Measurements from ENCODE around the gene RANBP10. TPM values are rescaled to one million over a fixed set of nuclear protein-coding genes. Genes with fewer than 3 reads are reported as not detected.
"Not testable (repeated sequence)": the region's sequence is repeated elsewhere in the genome, so short reads cannot be mapped to it uniquely, and the experiment has no call there.

Gene RANBP10
- total RNA-seq, 1 donor from 2014 or later: 21.7 TPM

DNA sequence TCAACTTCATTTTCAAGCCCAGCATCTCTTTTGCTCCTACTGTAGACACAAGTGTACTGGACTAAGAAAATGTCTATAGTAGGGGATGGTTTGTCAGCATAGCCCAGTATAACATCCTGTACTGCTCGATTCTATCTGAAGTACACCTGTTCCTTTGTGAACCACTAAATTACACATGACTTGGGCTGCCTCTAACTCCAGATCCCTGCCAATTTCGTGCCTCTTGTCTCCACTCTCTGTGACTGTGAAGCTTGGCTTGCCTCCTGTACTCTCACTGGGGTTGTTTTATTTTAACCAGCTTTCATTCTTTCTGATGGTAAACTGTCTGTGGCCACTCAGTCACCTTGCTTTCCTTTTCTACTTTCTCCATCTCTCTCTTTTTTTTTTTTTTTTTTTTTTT is 111.7 kb downstream of the RANBP10 start:
- Mint-ChIP-seq H3K27me3 (ENCODE audit: low read depth) (no peaks in the 10 kb centered on the region), H3K4me3 (no peak overlapping the region), H3K27ac (ENCODE audit: unreplicated experiment) (no peak overlapping the region), H3K36me3 (ENCODE audit: low read depth) (peaks cover 8% of the 10 kb centered on the region), H3K9me3 (no peaks in the 10 kb centered on the region), H3K4me1 (no peaks in the 10 kb centered on the region)
- TF ChIP-seq, protein P1, sequence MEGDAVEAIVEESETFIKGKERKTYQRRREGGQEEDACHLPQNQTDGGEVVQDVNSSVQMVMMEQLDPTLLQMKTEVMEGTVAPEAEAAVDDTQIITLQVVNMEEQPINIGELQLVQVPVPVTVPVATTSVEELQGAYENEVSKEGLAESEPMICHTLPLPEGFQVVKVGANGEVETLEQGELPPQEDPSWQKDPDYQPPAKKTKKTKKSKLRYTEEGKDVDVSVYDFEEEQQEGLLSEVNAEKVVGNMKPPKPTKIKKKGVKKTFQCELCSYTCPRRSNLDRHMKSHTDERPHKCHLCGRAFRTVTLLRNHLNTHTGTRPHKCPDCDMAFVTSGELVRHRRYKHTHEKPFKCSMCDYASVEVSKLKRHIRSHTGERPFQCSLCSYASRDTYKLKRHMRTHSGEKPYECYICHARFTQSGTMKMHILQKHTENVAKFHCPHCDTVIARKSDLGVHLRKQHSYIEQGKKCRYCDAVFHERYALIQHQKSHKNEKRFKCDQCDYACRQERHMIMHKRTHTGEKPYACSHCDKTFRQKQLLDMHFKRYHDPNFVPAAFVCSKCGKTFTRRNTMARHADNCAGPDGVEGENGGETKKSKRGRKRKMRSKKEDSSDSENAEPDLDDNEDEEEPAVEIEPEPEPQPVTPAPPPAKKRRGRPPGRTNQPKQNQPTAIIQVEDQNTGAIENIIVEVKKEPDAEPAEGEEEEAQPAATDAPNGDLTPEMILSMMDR (conservative IDR thresholded peaks at IDR 0.05): no peak
- DNase-seq (ENCODE audit: low read depth, low spot score): no peak

DNA sequence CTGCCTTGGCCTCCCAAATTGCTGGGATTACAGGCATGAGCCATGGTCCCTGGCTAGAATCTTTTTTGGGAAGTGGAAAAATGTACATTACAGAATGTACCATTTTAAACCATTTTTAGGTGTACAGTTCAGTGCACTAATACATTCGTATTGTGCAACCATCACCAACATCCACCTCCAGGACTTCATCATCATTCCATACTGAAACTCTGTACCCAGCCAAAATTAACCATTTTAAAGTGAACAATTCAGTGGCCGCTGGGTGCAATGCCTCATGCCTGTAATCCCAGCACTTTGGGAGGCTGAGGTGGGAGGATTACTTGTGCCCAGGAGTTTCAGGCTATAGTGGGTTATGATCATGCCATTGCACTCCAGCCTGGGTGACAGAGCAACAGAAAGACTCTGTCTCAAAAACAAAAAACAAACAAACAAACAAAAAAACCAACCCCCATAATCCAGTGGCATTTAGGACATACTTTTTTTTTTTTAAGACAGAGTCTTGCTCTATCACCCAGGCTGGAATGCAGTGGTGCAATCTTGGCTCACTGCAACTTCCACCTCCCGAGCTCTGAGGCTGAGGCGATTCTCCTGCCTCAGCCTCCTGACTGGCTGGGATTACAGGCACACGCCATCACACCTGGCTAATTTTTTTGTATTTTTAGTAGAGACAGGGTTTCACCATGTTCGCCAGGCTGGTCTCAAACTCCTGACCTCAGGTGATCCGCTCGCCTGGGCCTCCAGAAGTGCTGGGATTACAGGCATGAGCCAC is 112.7 kb downstream of the RANBP10 start:
- H3K4me1 Mint-ChIP-seq; H3K4me3 Mint-ChIP-seq; H3K27me3 Mint-ChIP-seq (ENCODE audit: low read depth); H3K27ac Mint-ChIP-seq (ENCODE audit: unreplicated experiment); H3K9me3 Mint-ChIP-seq; H3K36me3 Mint-ChIP-seq (ENCODE audit: low read depth); DNase-seq (ENCODE audit: low read depth, low spot score): not testable (repeated sequence)

DNA sequence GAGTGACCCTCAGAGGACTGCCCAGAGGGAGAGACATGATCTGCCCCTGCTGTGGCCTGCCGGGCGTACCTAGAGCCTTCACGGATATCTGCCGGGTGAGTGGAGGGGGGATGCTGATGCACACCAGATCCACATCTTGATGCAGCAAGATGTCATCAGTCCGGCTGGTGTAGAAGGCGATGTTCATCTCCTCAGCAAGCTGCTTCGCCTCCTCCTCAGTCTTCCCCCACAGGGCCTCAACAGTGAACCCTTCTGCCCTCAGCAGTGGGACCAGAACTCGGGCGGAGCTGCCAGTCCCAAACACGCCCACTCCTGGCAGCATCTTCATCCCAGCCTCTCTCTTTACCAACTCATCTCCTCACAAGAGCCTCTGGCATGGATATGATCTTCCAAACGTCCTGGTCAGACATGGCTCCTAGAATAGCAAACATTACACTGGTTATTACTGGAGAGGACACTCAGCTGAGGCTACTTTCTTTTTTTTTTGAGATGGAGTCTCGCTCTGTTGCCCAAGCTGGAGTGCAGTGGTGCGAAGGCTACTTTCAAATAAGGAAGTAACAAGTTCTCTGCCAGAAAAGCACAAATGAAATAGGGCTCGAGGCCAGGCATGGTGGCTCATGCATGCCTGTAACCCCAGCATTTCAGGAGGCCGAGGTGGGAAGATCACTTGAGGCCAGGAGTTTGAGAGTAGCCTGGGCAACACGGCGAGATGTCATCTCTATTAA is 120.8 kb downstream of the RANBP10 start:
- Mint-ChIP-seq H3K36me3 (ENCODE audit: low read depth) (no peaks in the 10 kb centered on the region), H3K27me3 (ENCODE audit: low read depth) (no peaks in the 10 kb centered on the region), H3K9me3 (no peaks in the 10 kb centered on the region), H3K27ac (ENCODE audit: unreplicated experiment) (no peak overlapping the region), H3K4me1 (no peaks in the 10 kb centered on the region), H3K4me3 (no peak overlapping the region)
- DNase-seq (ENCODE audit: low read depth, low spot score): no peak
- TF ChIP-seq, protein P1 (conservative IDR thresholded peaks at IDR 0.05): no peak

- no peaks in the 10 kb centered on the region for H3K4me1 Mint-ChIP-seq
- no peaks in the 10 kb centered on the region for H3K27me3 Mint-ChIP-seq (ENCODE audit: low read depth)
- no peaks in the 10 kb centered on the region for H3K36me3 Mint-ChIP-seq (ENCODE audit: low read depth)
- no peak overlapping the region for H3K4me3 Mint-ChIP-seq
- no peaks in the 10 kb centered on the region for H3K9me3 Mint-ChIP-seq
- TF ChIP-seq, protein P1 (conservative IDR thresholded peaks at IDR 0.05): no peak
- no peak overlapping the region for H3K27ac Mint-ChIP-seq (ENCODE audit: unreplicated experiment)
- DNase-seq (ENCODE audit: low read depth, low spot score): no peak
These were observed 122.6 kb downstream of the RANBP10 start for GRCh38 chr16:67683767-67684166.

- no peak overlapping the region for H3K4me3 Mint-ChIP-seq
- H3K9me3 Mint-ChIP-seq: no peaks in the 10 kb centered on the region
- no peaks in the 10 kb centered on the region for H3K4me1 Mint-ChIP-seq
- TF ChIP-seq, protein P1 (conservative IDR thresholded peaks at IDR 0.05): no peak
- DNase-seq (ENCODE audit: low read depth, low spot score): no peak
- H3K36me3 Mint-ChIP-seq (ENCODE audit: low read depth): no peaks in the 10 kb centered on the region
- no peaks in the 10 kb centered on the region for H3K27me3 Mint-ChIP-seq (ENCODE audit: low read depth)
- no peak overlapping the region for H3K27ac Mint-ChIP-seq (ENCODE audit: unreplicated experiment)
These were observed 126.1 kb downstream of the RANBP10 start for GRCh38 chr16:67679935-67680897.
